ENCODE measurements around the gene ARMC6.
"Not testable (repeated sequence)": the region's sequence is repeated elsewhere in the genome, so short reads cannot be mapped to it uniquely, and the experiment has no call there.

Gene ARMC6

GRCh38 chr19:19077103-19077502 lies 43.7 kb downstream of the ARMC6 start:
- no peak for DNase-seq (ENCODE audit: low spot score)

GRCh38 chr19:19078801-19079200 lies 45.4 kb downstream of the ARMC6 start:
- DNase-seq (ENCODE audit: low spot score) = no peak

GRCh38 chr19:19079571-19079970 lies 46.2 kb downstream of the ARMC6 start:
- no peak for DNase-seq (ENCODE audit: low spot score)

GRCh38 chr19:19081642-19082151 lies 48.3 kb downstream of the ARMC6 start:
- DNase-seq (ENCODE audit: low spot score) = no peak

- no peak for DNase-seq (ENCODE audit: low spot score)
Observed at GRCh38 chr19:19083413-19084178, 50.2 kb downstream of the ARMC6 start.

GRCh38 chr19:19087676-19088075 lies 54.3 kb downstream of the ARMC6 start:
- no peak for DNase-seq (ENCODE audit: low spot score)

GRCh38 chr19:19094513-19094912 lies 61.1 kb downstream of the ARMC6 start:
- DNase-seq (ENCODE audit: low spot score) = no peak

- no peak for DNase-seq (ENCODE audit: low spot score)
Observed at GRCh38 chr19:19095691-19096090, 62.3 kb downstream of the ARMC6 start.

GRCh38 chr19:19096641-19097627 lies 63.5 kb downstream of the ARMC6 start:
- no peak for DNase-seq (ENCODE audit: low spot score)

GRCh38 chr19:19098084-19098702 lies 64.8 kb downstream of the ARMC6 start:
- DNase-seq (ENCODE audit: low spot score) = no peak

- no peak for DNase-seq (ENCODE audit: low spot score)
Observed at GRCh38 chr19:19098703-19099632, 65.6 kb downstream of the ARMC6 start.

GRCh38 chr19:19101540-19101939 lies 68.1 kb downstream of the ARMC6 start:
- DNase-seq (ENCODE audit: low spot score) = no peak

GRCh38 chr19:19102566-19102965 lies 69.2 kb downstream of the ARMC6 start:
- DNase-seq (ENCODE audit: low spot score) = not testable (repeated sequence)

- no peak for DNase-seq (ENCODE audit: low spot score)
Observed at GRCh38 chr19:19103167-19103566, 69.8 kb downstream of the ARMC6 start.

GRCh38 chr19:19105365-19106055 lies 72.1 kb downstream of the ARMC6 start:
- DNase-seq (ENCODE audit: low spot score) = no peak

GRCh38 chr19:19106056-19106551 lies 72.7 kb downstream of the ARMC6 start:
- DNase-seq (ENCODE audit: low spot score) = no peak

- not testable (repeated sequence) for DNase-seq (ENCODE audit: low spot score)
Observed at GRCh38 chr19:19106938-19107337, 73.5 kb downstream of the ARMC6 start.

- DNase-seq (ENCODE audit: low spot score) = no peak
Observed at GRCh38 chr19:19107654-19108053, 74.3 kb downstream of the ARMC6 start.
